SK-N-SH (cell line): ENCODE data around the gene MSRB1. TPM values are rescaled to one million over a fixed set of nuclear protein-coding genes. Genes with fewer than 3 reads are reported as not detected.

ENCODE experiments used
- CTCF ChIA-PET: fragments of 300-600, 350-600 bp; formaldehyde crosslinking; extraction: SDS; loops from one replicate; lab custom pipeline; 2021; lab: Yijun Ruan, JAX
- POLR2A ChIA-PET: fragments of 350-600 bp; sonication (Branson Sonifier 250); formaldehyde crosslinking; extraction: SDS; loops from one replicate; lab custom pipeline; 2020; ENCODE audit warnings: antibody characterized with exemption, inconsistent platforms; lab: Yijun Ruan, JAX
- DNase-seq: peaks from one replicate; pipeline ENCODE4 v3.0.0; 2012
- H2AFZ ChIP-seq: fragments of 200-600 bp; sonication (generic); 2 replicates; pipeline ENCODE4 v1.8.1; 2016; ENCODE audit warnings: antibody characterized with exemption, mild to moderate bottlenecking, low read depth
- H3F3A ChIP-seq: fragments of 200-600 bp; sonication (generic); replicated peaks from 2 replicates; pipeline ENCODE3; 2016; ENCODE audit warnings: antibody characterized with exemption, mild to moderate bottlenecking; ENCODE audit not compliant: insufficient read depth
- H3K27ac ChIP-seq, 2 experiments: fragments of 200-500 bp in 1 of 2; fragments of 200-600 bp in 1 of 2; sonication (Bioruptor generic) in 1 of 2; sonication (generic), shearing (Covaris generic) in 1 of 2; 2 replicates each; pipeline versions ENCODE4 v1.5.1 to v1.6.1; 2014 to 2016; ENCODE audit warnings: low read depth in 2 of 2, inconsistent platforms in 1 of 2, low read length in 1 of 2, mild to moderate bottlenecking in 1 of 2, mixed read lengths in 1 of 2
- H3K27me3 ChIP-seq: fragments of 200-600 bp; sonication (generic), shearing (Covaris generic); 2 replicates; pipeline ENCODE4 v1.6.1; 2016; ENCODE audit warnings: mixed run types; ENCODE audit not compliant: insufficient read depth
- H3K36me3 ChIP-seq, 2 experiments: fragments of 200-500 bp in 1 of 2; fragments of 200-600 bp in 1 of 2; sonication (Bioruptor generic) in 1 of 2; sonication (generic) in 1 of 2; replicated peaks in 1 of 2; 2 replicates each; pipeline versions ENCODE3 to v1.5.1; 2014 to 2016; ENCODE audit warnings: low read length in 1 of 2, mild to moderate bottlenecking in 1 of 2; ENCODE audit not compliant: insufficient read depth in 2 of 2, control insufficient read depth in 1 of 2
- H3K4me1 ChIP-seq, 2 experiments: fragments of 200-500 bp in 1 of 2; fragments of 200-600 bp in 1 of 2; sonication (Bioruptor generic) in 1 of 2; sonication (generic), shearing (Covaris generic) in 1 of 2; 2 replicates each; pipeline versions ENCODE4 v1.5.1 to v1.6.1; 2014 to 2016; ENCODE audit warnings: low read depth in 1 of 2, low read length in 1 of 2, mixed run types in 1 of 2; ENCODE audit not compliant: insufficient read depth in 2 of 2, control insufficient read depth in 1 of 2
- H3K4me2 ChIP-seq: fragments of 200-600 bp; sonication (generic), shearing (Covaris generic); 2 replicates; pipeline ENCODE4 v1.6.1; 2017; ENCODE audit warnings: mixed run types
- H3K4me3 ChIP-seq, 2 experiments: fragments of 200-500 bp in 1 of 2; fragments of 200-600 bp in 1 of 2; sonication (Bioruptor generic) in 1 of 2; sonication (generic), shearing (Covaris generic) in 1 of 2; 2 replicates each; pipeline versions ENCODE4 v1.5.1 to v1.8.1; 2014 to 2016; ENCODE audit warnings: low read depth in 2 of 2, inconsistent platforms in 1 of 2, low read length in 1 of 2, mild to moderate bottlenecking in 1 of 2, mixed read lengths in 1 of 2, moderate library complexity in 1 of 2
- H3K79me2 ChIP-seq: fragments of 200-600 bp; sonication (generic); 2 replicates; pipeline ENCODE4 v1.8.1; 2017; ENCODE audit warnings: mild to moderate bottlenecking; ENCODE audit not compliant: insufficient read depth
- H3K9ac ChIP-seq: fragments of 200-600 bp; sonication (generic); 2 replicates; pipeline ENCODE4 v1.6.1; 2017; ENCODE audit warnings: mixed run types
- H3K9me2 ChIP-seq: fragments of 200-600 bp; sonication (generic); 2 replicates; pipeline ENCODE4 v1.6.1; 2017; ENCODE audit warnings: mixed run types
- H3K9me3 ChIP-seq: fragments of 200-600 bp; sonication (generic); 2 replicates; pipeline ENCODE4 v1.6.1; 2017; ENCODE audit warnings: mixed run types, mild to moderate bottlenecking, moderate library complexity
- H4K20me1 ChIP-seq: fragments of 200-600 bp; sonication (generic); 2 replicates; pipeline ENCODE4 v1.6.1; 2017; ENCODE audit warnings: mild to moderate bottlenecking, mixed run types; ENCODE audit not compliant: insufficient read depth
- CTCF ChIP-seq: fragments of 200-600 bp; sonication (generic); IDR thresholded peaks from 2 replicates; pipeline ENCODE4 v1.6.1; 2017; ENCODE audit warnings: antibody characterized with exemption, mild to moderate bottlenecking, moderate library complexity
- ELF1 ChIP-seq: IDR thresholded peaks from 2 replicates; pipeline ENCODE4 v1.4.0; 2012
- EZH2phosphoT487 ChIP-seq: fragments of 200-600 bp; sonication (generic); IDR thresholded peaks from 2 replicates; pipeline ENCODE4 v1.6.1; 2017; ENCODE audit warnings: low read depth, mixed run types, mild to moderate bottlenecking, antibody characterized with exemption, moderate library complexity, borderline replicate concordance
- GABPA ChIP-seq: IDR thresholded peaks from 2 replicates; pipeline ENCODE4 v1.4.0; 2012; ENCODE audit warnings: low read depth, mild to moderate bottlenecking
- JUND ChIP-seq: IDR thresholded peaks from 2 replicates; pipeline ENCODE4 v1.4.0; 2012
- MAX ChIP-seq: IDR thresholded peaks from 2 replicates; pipeline ENCODE4 v1.4.0; 2012; ENCODE audit warnings: low read depth
- NRF1 ChIP-seq: IDR thresholded peaks from 2 replicates; pipeline ENCODE4 v1.6.1; 2012; ENCODE audit warnings: low read depth, mild to moderate bottlenecking, low read length
- PBX3 ChIP-seq: IDR thresholded peaks from 2 replicates; pipeline ENCODE4; 2012
- POLR2AphosphoS5 ChIP-seq: IDR thresholded peaks from 2 replicates; pipeline ENCODE4 v1.6.1; 2012; ENCODE audit warnings: low read depth, low read length
- REST ChIP-seq: IDR thresholded peaks from 2 replicates; pipeline ENCODE4 v1.6.1; 2012; ENCODE audit warnings: mild to moderate bottlenecking, low read depth, low read length, moderate library complexity
- SIN3A ChIP-seq: IDR thresholded peaks from 2 replicates; pipeline ENCODE4 v1.6.1; 2012; ENCODE audit warnings: low read depth, mild to moderate bottlenecking, low read length, moderate library complexity, borderline replicate concordance
- TEAD4 ChIP-seq: IDR thresholded peaks from 2 replicates; pipeline ENCODE4 v1.4.0; 2012; ENCODE audit warnings: mild to moderate bottlenecking, borderline replicate concordance; ENCODE audit not compliant: insufficient read depth
- YY1 ChIP-seq: IDR thresholded peaks from 2 replicates; pipeline ENCODE4 v1.4.0; 2012; ENCODE audit warnings: low read depth, mild to moderate bottlenecking
- WGBS: methylation state at CpG from one replicate; pipeline ENCODE4 v1.1.6; 2017; ENCODE audit warnings: low lambda C conversion rate; 5-methylcytosine and 5-hydroxymethylcytosine counted together
- polyA plus RNA-seq, 3 experiments: library from polyadenylated mRNA; depleted of rRNA; stranded (reverse); fragments of >200 nt; gene quantifications; 2 replicates each; pipeline ENCODE4 v1.2.3, GENCODE V29; 2012
- TF ChIP-seq, protein P1 (sequence below): IDR thresholded peaks from 2 replicates; pipeline ENCODE4 v1.4.0; 2012; ENCODE audit warnings: low read depth, borderline replicate concordance

MSRB1 gene
- polyA plus RNA-seq, 1 of the 3 experiments (the other 2 are of a cell fraction): 31.4 TPM

GRCh38 chr16:1975432-1976215 lies 32.6 kb upstream of the MSRB1 start (continued):
- TF ChIP-seq PBX3 (no peak), SIN3A (no peak), NRF1 (no peak), ELF1 (no peak), JUND (no peak), REST (no peak), YY1 (no peak)

- H3K4me1 ChIP-seq: peaks cover 0 to 9% of the 10 kb centered on the region in 2 experiments; a peak in 1 of 4 replicates
- H3K36me3 ChIP-seq: peaks cover 7 to 49% of the 10 kb centered on the region in 2 experiments
- no peak for DNase-seq
- no peak overlapping the region for H2AFZ ChIP-seq
- no peak overlapping the region for H3K4me2 ChIP-seq
- no peak overlapping the region for H3K27ac ChIP-seq
- no peak overlapping the region for H3K4me3 ChIP-seq
- H3K9me2 ChIP-seq: no peaks in the 10 kb centered on the region
- H3K9ac ChIP-seq: no peak overlapping the region
- WGBS: 96% methylated on average over 20 of the region's 42 CpGs
- no peaks in the 10 kb centered on the region for H4K20me1 ChIP-seq
- ChIA-PET CTCF (interaction anchor here (1.0 kb wide), 1 partner anchor 9 kb away, joined by 3 read pairs; no protein-coding TSS in a partner anchor), POLR2A (interaction anchor here (1.6 kb wide), 1 partner anchor 10 kb away, joined by 6 read pairs; the partner anchor contains the start of gene RPS2)
- H3K27me3 ChIP-seq: no peaks in the 10 kb centered on the region
- peaks cover 29% of the 10 kb centered on the region for H3K79me2 ChIP-seq
- peaks cover 4% of the 10 kb centered on the region for H3F3A ChIP-seq
- H3K9me3 ChIP-seq: no peaks in the 10 kb centered on the region
- TF ChIP-seq, protein P1, sequence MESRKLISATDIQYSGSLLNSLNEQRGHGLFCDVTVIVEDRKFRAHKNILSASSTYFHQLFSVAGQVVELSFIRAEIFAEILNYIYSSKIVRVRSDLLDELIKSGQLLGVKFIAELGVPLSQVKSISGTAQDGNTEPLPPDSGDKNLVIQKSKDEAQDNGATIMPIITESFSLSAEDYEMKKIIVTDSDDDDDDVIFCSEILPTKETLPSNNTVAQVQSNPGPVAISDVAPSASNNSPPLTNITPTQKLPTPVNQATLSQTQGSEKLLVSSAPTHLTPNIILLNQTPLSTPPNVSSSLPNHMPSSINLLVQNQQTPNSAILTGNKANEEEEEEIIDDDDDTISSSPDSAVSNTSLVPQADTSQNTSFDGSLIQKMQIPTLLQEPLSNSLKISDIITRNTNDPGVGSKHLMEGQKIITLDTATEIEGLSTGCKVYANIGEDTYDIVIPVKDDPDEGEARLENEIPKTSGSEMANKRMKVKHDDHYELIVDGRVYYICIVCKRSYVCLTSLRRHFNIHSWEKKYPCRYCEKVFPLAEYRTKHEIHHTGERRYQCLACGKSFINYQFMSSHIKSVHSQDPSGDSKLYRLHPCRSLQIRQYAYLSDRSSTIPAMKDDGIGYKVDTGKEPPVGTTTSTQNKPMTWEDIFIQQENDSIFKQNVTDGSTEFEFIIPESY: no peak
- TF ChIP-seq GABPA: no peak
- TF ChIP-seq MAX: no peak
- no peak for TF ChIP-seq EZH2phosphoT487
- TF ChIP-seq REST: no peak
- no peak for TF ChIP-seq TEAD4
- no peak for TF ChIP-seq CTCF
- no peak for TF ChIP-seq NRF1
- no peak for TF ChIP-seq POLR2AphosphoS5
Measured at GRCh38 chr16:1974157-1975070, 31.4 kb upstream of the MSRB1 start.
